HepG2 (cell line): Measurements from ENCODE around the gene SCGB2A2. TPM values are rescaled to one million over a fixed set of nuclear protein-coding genes. Genes with fewer than 3 reads are reported as not detected.
A peak's percentile ranks its signal among the peaks of the same experiment; 100 is the strongest.

Experiments
- ATM ChIP-seq: fragments of 450-650 bp; IDR thresholded peaks from 2 replicates; pipeline ENCODE4 v1.7.1; 2017; ENCODE audit warnings: mild to moderate bottlenecking, borderline replicate concordance
- BCL6 ChIP-seq: IDR thresholded peaks from 2 replicates; pipeline ENCODE4 v1.6.1; 2016; ENCODE audit warnings: missing genetic modification reagents, missing compliant biosample characterization
- BRD4 ChIP-seq: sonication (generic); formaldehyde crosslinking; IDR thresholded peaks from 2 replicates; pipeline ENCODE4 v1.4.0; 2020; ENCODE audit warnings: missing genetic modification reagents
- DBP ChIP-seq: sonication (generic); formaldehyde crosslinking; IDR thresholded peaks from 2 replicates; pipeline ENCODE4 v1.4.0; 2020; ENCODE audit warnings: missing genetic modification reagents; ENCODE audit errors: not compliant biosample characterization
- E2F5 ChIP-seq: sonication (generic); formaldehyde crosslinking; conservative IDR thresholded peaks from 2 replicates; pipeline ENCODE4 v1.4.0; 2020; ENCODE audit warnings: missing genetic modification reagents
- ELF3 ChIP-seq: IDR thresholded peaks from 2 replicates; pipeline ENCODE4 v1.6.1; 2016; ENCODE audit warnings: missing genetic modification reagents, missing compliant biosample characterization
- GMEB1 ChIP-seq: sonication (generic); formaldehyde crosslinking; IDR thresholded peaks from 2 replicates; pipeline ENCODE4 v1.5.1; 2020; ENCODE audit warnings: missing genetic modification reagents, mild to moderate bottlenecking, borderline replicate concordance
- HMGA1 ChIP-seq: sonication (generic); formaldehyde crosslinking; conservative IDR thresholded peaks from 2 replicates; pipeline ENCODE4 v1.4.0; 2020; ENCODE audit warnings: missing genetic modification reagents
- JUNB ChIP-seq: sonication (generic); formaldehyde crosslinking; IDR thresholded peaks from 2 replicates; pipeline ENCODE4 v1.8.0; 2022; ENCODE audit warnings: missing genetic modification reagents, mild to moderate bottlenecking, borderline replicate concordance
- KLF15 ChIP-seq: sonication (generic); formaldehyde crosslinking; IDR thresholded peaks from 2 replicates; pipeline ENCODE4 v1.8.1; 2023; ENCODE audit warnings: borderline replicate concordance, mild to moderate bottlenecking, inconsistent platforms, missing genetic modification reagents, mixed read lengths
- MATR3 ChIP-seq: sonication (generic); formaldehyde crosslinking; IDR thresholded peaks from 2 replicates; pipeline ENCODE4 v1.4.0; 2020; ENCODE audit warnings: missing genetic modification reagents
- MXI1 ChIP-seq: IDR thresholded peaks from 3 replicates; pipeline ENCODE4 v1.6.1; 2012; ENCODE audit warnings: low read depth, low read length, inconsistent platforms, borderline replicate concordance
- NCOA2 ChIP-seq: sonication (generic); formaldehyde crosslinking; IDR thresholded peaks from 2 replicates; pipeline ENCODE4 v1.8.0; 2022; ENCODE audit warnings: inconsistent platforms
- NFE2L2 ChIP-seq: fragments of 150-350 bp; IDR thresholded peaks from 2 replicates; pipeline ENCODE4 v1.6.1; 2014; ENCODE audit warnings: low read length
- NFIC ChIP-seq: IDR thresholded peaks from 2 replicates; pipeline ENCODE4 v1.6.1; 2012; ENCODE audit warnings: mild to moderate bottlenecking, low read length, inconsistent platforms
- SALL2 ChIP-seq: sonication (generic); formaldehyde crosslinking; IDR thresholded peaks from 2 replicates; pipeline ENCODE4 v1.8.1; 2023; ENCODE audit warnings: mild to moderate bottlenecking, missing genetic modification reagents, inconsistent platforms
- SIN3A ChIP-seq: IDR thresholded peaks from 2 replicates; pipeline ENCODE4 v1.6.1; 2011; ENCODE audit warnings: low read depth, mild to moderate bottlenecking, control low read depth, low read length, borderline replicate concordance
- SP5 ChIP-seq: IDR thresholded peaks from 2 replicates; pipeline ENCODE4 v1.6.1; 2016; ENCODE audit warnings: low read depth, borderline replicate concordance
- TBP ChIP-seq: sonication (generic); formaldehyde crosslinking; IDR thresholded peaks from 2 replicates; pipeline ENCODE4 v1.5.0; 2020; ENCODE audit warnings: missing genetic modification reagents
- TOE1 ChIP-seq: sonication (generic); formaldehyde crosslinking; IDR thresholded peaks from 2 replicates; pipeline ENCODE4 v1.4.0; 2020; ENCODE audit warnings: mild to moderate bottlenecking, missing genetic modification reagents
- ZFP36 ChIP-seq: fragments of 150-350 bp; IDR thresholded peaks from 2 replicates; pipeline ENCODE4 v1.6.1; 2018; ENCODE audit warnings: borderline replicate concordance, low read length, low read depth; ENCODE audit not compliant: partially characterized antibody
- ZKSCAN8 ChIP-seq: IDR thresholded peaks from 2 replicates; pipeline ENCODE4 v1.6.1; 2016; ENCODE audit warnings: borderline replicate concordance, missing genetic modification reagents, missing compliant biosample characterization
- ZNF235 ChIP-seq: sonication (generic); formaldehyde crosslinking; IDR thresholded peaks from 2 replicates; pipeline ENCODE4 v1.8.1; 2023; ENCODE audit warnings: mild to moderate bottlenecking, missing genetic modification reagents, borderline replicate concordance
- ZNF354B ChIP-seq: sonication (generic); formaldehyde crosslinking; IDR thresholded peaks from 2 replicates; pipeline ENCODE4 v1.8.0; 2022; ENCODE audit warnings: mild to moderate bottlenecking, missing genetic modification reagents
- ZNF598 ChIP-seq: sonication (generic); formaldehyde crosslinking; IDR thresholded peaks from 2 replicates; pipeline ENCODE4 v1.5.1; 2020; ENCODE audit warnings: mild to moderate bottlenecking, missing genetic modification reagents, borderline replicate concordance
- ZNF770 ChIP-seq: sonication (generic); formaldehyde crosslinking; IDR thresholded peaks from 2 replicates; pipeline ENCODE4 v1.5.0; 2020; ENCODE audit warnings: mild to moderate bottlenecking, missing genetic modification reagents
- ZNF839 ChIP-seq: sonication (generic); formaldehyde crosslinking; IDR thresholded peaks from 2 replicates; pipeline ENCODE4 v1.4.0; 2020; ENCODE audit warnings: missing genetic modification reagents, mild to moderate bottlenecking, borderline replicate concordance
- polyA plus RNA-seq, 8 experiments: library from polyadenylated mRNA; depleted of rRNA in 3 of 8; stranded (reverse) in 7 of 8; unstranded in 1 of 8; fragments of >200 nt; fragmentation: Illumina TruSeq in 4 of 8; extraction: Trizol in 4 of 8; gene quantifications; 2 replicates each; pipeline versions ENCODE4 v1.2.1 to v1.2.3, GENCODE V29; 2011 to 2016; ENCODE audit warnings: low read depth in 4 of 8, missing spikeins in 1 of 8, mixed read lengths in 1 of 8; ENCODE audit not compliant: insufficient read depth in 1 of 8
- total RNA-seq, 5 experiments: library from RNA; depleted of rRNA; stranded (reverse); fragments of >200 nt; fragmentation: Illumina TruSeq; extraction: Trizol; gene quantifications; 2 replicates each; pipeline ENCODE4 v1.2.3, GENCODE V29; 2016; ENCODE audit warnings: low read depth in 1 of 5

Gene SCGB2A2
- total and polyA plus RNA-seq, 2 of the 13 experiments (the other 11 are each of a cell fraction or from before 2014, with no cell fraction given), result 0.12 TPM; not detected in 1

- TF ChIP-seq GMEB1 (CRISPR knock-in tag) (peak; percentile 41; the same call in 1 of the 2 replicates), ZNF235 (CRISPR knock-in tag) (no peak), NFIC (peak; percentile 97), NCOA2 (CRISPR knock-in tag) (peak; percentile 99), HMGA1 (no peak), KLF15 (CRISPR knock-in tag) (no peak), DBP (no peak), E2F5 (CRISPR knock-in tag) (no peak), SIN3A (no peak), MXI1 (no peak; the same call in 2 of the 3 replicates), TBP (CRISPR knock-in tag) (no peak), BCL6 (CRISPR knock-in tag) (peak; percentile 95), ZNF354B (CRISPR knock-in tag) (no peak), NFE2L2 (no peak), MATR3 (CRISPR knock-in tag) (no peak), SP5 (CRISPR knock-in tag) (peak; percentile 49; the same call in 1 of the 2 replicates), TOE1 (no peak), ZNF839 (CRISPR knock-in tag) (no peak), ATM (no peak), SALL2 (CRISPR knock-in tag) (no peak), ZNF598 (CRISPR knock-in tag) (no peak), BRD4 (CRISPR knock-in tag) (no peak), ELF3 (CRISPR knock-in tag) (peak; percentile 92), ZFP36 (no peak), ZNF770 (CRISPR knock-in tag) (no peak), JUNB (CRISPR knock-in tag) (no peak; the same call in 1 of the 2 replicates), ZKSCAN8 (CRISPR knock-in tag) (peak; percentile 91; the same call in 1 of the 2 replicates)
Observed at GRCh38 chr11:62260261-62260953, 9.6 kb upstream of the SCGB2A2 start (continued).
